G401 (cell line): ENCODE measurements around the gene AHSP. TPM values are rescaled to one million over a fixed set of nuclear protein-coding genes. Genes with fewer than 3 reads are reported as not detected.

Experiments
- DNase-seq: peaks from one replicate; pipeline ENCODE4 v3.0.0-alpha.2; 2015; ENCODE audit warnings: low spot score
- in situ Hi-C: cut with HindIII; loops from 2 replicates; pipeline ENCODE4 v1.10.0; 2016; ENCODE audit warnings: low sequenced_read_pairs, mixed read lengths
- total RNA-seq: library from RNA; depleted of rRNA; stranded (reverse); fragments of >200 nt; shearing (Covaris generic); gene quantifications from 2 replicates; pipeline ENCODE4 v1.2.3, GENCODE V29; 2014; rRNA removed

Gene AHSP
- total RNA-seq, 1 experiment from 2014 or later, result not detected

DNA sequence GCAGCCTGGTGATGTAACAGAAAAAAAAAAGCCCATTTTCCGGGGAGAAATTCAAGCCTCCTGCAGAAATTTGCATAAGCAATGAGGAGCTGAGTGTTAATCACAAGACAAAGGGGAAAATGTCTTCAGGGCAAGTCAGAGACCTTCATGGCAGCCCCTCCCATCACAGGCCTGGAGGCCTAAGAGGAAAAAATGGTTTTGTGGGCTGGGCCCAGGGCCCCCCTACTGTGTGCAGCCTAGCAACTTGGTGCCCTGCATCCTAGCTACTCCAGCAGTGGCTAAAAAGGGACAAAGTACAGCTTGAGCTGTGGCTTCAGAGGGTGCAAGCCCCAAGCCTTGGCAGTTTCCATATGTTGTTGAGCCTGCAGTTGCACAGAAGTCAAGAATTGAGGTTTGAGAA lies 49.7 kb downstream of the AHSP start:
- in situ Hi-C loops, result no loop called here

More for the DNA sequence above, 49.7 kb downstream of the AHSP start:
- DNase-seq, result no peak

Other genes with a start within 250 kb of the AHSP start
- gene ITGAX, start 172.7 kb upstream of the AHSP start, total RNA-seq, result 0.03 TPM in 1 of 2 replicates, not detected in the other
- gene ITGAD, start 134.6 kb upstream of the AHSP start, total RNA-seq, result not detected in 2 replicates
- not detected in 2 replicates for gene COX6A2, start 99.5 kb upstream of the AHSP start, total RNA-seq
- 0.03 and 0.55 TPM in 2 replicates for gene ZNF843, start 85.1 kb upstream of the AHSP start, total RNA-seq
- 7.6 and 12.2 TPM in 2 replicates for gene ARMC5, start 68.4 kb upstream of the AHSP start, total RNA-seq
- 0.07 TPM in 1 of 2 replicates, not detected in the other for gene TGFB1I1, start 55.7 kb upstream of the AHSP start, total RNA-seq
- not detected in 2 replicates for gene SLC5A2, start 44.8 kb upstream of the AHSP start, total RNA-seq
- 22.6 and 32.1 TPM in 2 replicates for gene RUSF1, start 19.5 kb upstream of the AHSP start, total RNA-seq